B cell (primary cell): ENCODE results near the gene AK9. TPM values are rescaled to one million over a fixed set of nuclear protein-coding genes. Genes with fewer than 3 reads are reported as not detected.

ENCODE experiments used
- ATAC-seq: fragments of 200-7000 bp; cut with Tn5 transposase; one replicate; pipeline ENCODE4 v1.10.0; 2021; ENCODE audit warnings: low read depth, mild to moderate bottlenecking, moderate number of reproducible peaks, moderate library complexity
- CTCF ChIA-PET: fragments of 350-600 bp; sonication (Branson Sonifier 250); formaldehyde crosslinking; loops from one replicate; lab custom pipeline; 2021; ENCODE audit warnings: antibody characterized with exemption, inconsistent platforms; lab: Charles Lee
- POLR2A ChIA-PET: fragments of 350-600 bp; sonication (Branson Sonifier 250); formaldehyde crosslinking; loops from one replicate; lab custom pipeline; 2021; ENCODE audit warnings: antibody characterized with exemption; lab: Charles Lee
- DNase-seq: peaks from one replicate; pipeline ENCODE4 v3.0.0; 2013
- H2AFZ ChIP-seq: 2 replicates; pipeline ENCODE4 v1.6.1; 2012; ENCODE audit warnings: mild to moderate bottlenecking, low read depth, low read length; ENCODE audit not compliant: insufficient read depth, poor library complexity, severe bottlenecking
- H3K27ac ChIP-seq, 2 donors: 1 replicate in 1 of 2; 2 replicates in 1 of 2; pipeline ENCODE4 v1.5.1; 2012 to 2013; ENCODE audit warnings: low read length in 2 of 2, mild to moderate bottlenecking in 2 of 2, moderate library complexity in 1 of 2
- H3K27me3 ChIP-seq, 4 experiments: fragments of 200-600 bp in 1 of 4; sonication (generic) in 1 of 4; replicated peaks in 1 of 4; 1 replicate in 2 of 4; 2 replicates in 2 of 4; pipeline versions ENCODE4 v1.6.1 to v1.7.0; 2013 to 2016; ENCODE audit warnings: low read length in 3 of 4, mild to moderate bottlenecking in 2 of 4, mixed read lengths in 1 of 4, moderate library complexity in 1 of 4; ENCODE audit not compliant: insufficient read depth in 4 of 4, control insufficient read depth in 3 of 4; ENCODE audit errors: control extremely low read depth in 1 of 4
- H3K36me3 ChIP-seq, 2 experiments: replicated peaks in 1 of 2; 1 replicate in 1 of 2; 2 replicates in 1 of 2; pipeline versions ENCODE4 v1.6.1 to v1.7.1; 2013; ENCODE audit warnings: low read length in 1 of 2; ENCODE audit not compliant: insufficient read depth in 2 of 2, control insufficient read depth in 1 of 2; ENCODE audit errors: control extremely low read depth in 1 of 2, extremely low read depth in 1 of 2
- H3K4me1 ChIP-seq, 2 donors: fragments of 200-600 bp in 1 of 2; sonication (generic) in 1 of 2; 1 replicate in 1 of 2; 2 replicates in 1 of 2; pipeline versions ENCODE4 v1.5.1 to v1.6.1; 2013 to 2017; ENCODE audit warnings: low read length in 2 of 2; ENCODE audit not compliant: control insufficient read depth in 2 of 2, insufficient read depth in 2 of 2
- H3K4me2 ChIP-seq: replicated peaks from 2 replicates; pipeline ENCODE3; 2012; ENCODE audit warnings: mild to moderate bottlenecking, low read depth, low read length; ENCODE audit not compliant: poor library complexity, severe bottlenecking
- H3K4me3 ChIP-seq, 5 experiments: fragments of 200-600 bp in 1 of 5; sonication (generic) in 1 of 5; 1 replicate in 3 of 5; 2 replicates in 2 of 5; pipeline versions ENCODE4 v1.5.1 to v1.7.0; 2011 to 2016; ENCODE audit warnings: low read length in 4 of 5, mild to moderate bottlenecking in 4 of 5, low read depth in 2 of 5, control low read depth in 1 of 5, moderate library complexity in 1 of 5; ENCODE audit not compliant: insufficient read depth in 1 of 5; ENCODE audit errors: control extremely low read depth in 1 of 5, extremely low read depth in 1 of 5
- H3K79me2 ChIP-seq: fragments of 200-600 bp; sonication (generic); one replicate; pipeline ENCODE4 v1.6.0; 2016; ENCODE audit warnings: low read length; ENCODE audit not compliant: control insufficient read depth, insufficient read depth
- H3K9ac ChIP-seq: fragments of 200-600 bp; sonication (generic); 2 replicates; pipeline ENCODE4 v1.6.1; 2017; ENCODE audit warnings: mild to moderate bottlenecking, low read length, moderate library complexity
- H3K9me3 ChIP-seq, 3 donors: one replicate each; pipeline versions ENCODE4 v1.6.1 to v1.7.1; 2013; ENCODE audit warnings: low read length in 2 of 3; ENCODE audit not compliant: control insufficient read depth in 2 of 3, insufficient read depth in 1 of 3; ENCODE audit errors: control extremely low read depth in 1 of 3
- H4K20me1 ChIP-seq: 2 replicates; pipeline ENCODE4 v1.6.0; 2012; ENCODE audit warnings: mild to moderate bottlenecking, low read length; ENCODE audit not compliant: insufficient read depth, control insufficient read depth, poor library complexity, severe bottlenecking
- H3K27ac Mint-ChIP-seq: one replicate; pipeline ENCODE4 v1.8.0; 2021; ENCODE audit warnings: mixed read lengths
- H3K27me3 Mint-ChIP-seq: one replicate; pipeline ENCODE4 v1.8.0; 2021; ENCODE audit warnings: mixed read lengths
- H3K4me1 Mint-ChIP-seq: one replicate; pipeline ENCODE4 v1.8.0; 2021; ENCODE audit warnings: mixed read lengths
- H3K4me3 Mint-ChIP-seq: one replicate; pipeline ENCODE4 v1.8.0; 2021; ENCODE audit warnings: mixed read lengths
- H3K9me3 Mint-ChIP-seq: one replicate; pipeline ENCODE4 v1.8.0; 2022; ENCODE audit warnings: mixed read lengths; ENCODE audit not compliant: insufficient read depth
- CTCF ChIP-seq: fragments of 200-600 bp; IDR thresholded peaks from one replicate; pipeline ENCODE4 v1.8.0; 2022; ENCODE audit warnings: antibody characterized with exemption, mild to moderate bottlenecking
- EZH2 ChIP-seq: IDR thresholded peaks from 2 replicates; pipeline ENCODE4 v1.6.1; 2012; ENCODE audit warnings: borderline replicate concordance, low read depth, mild to moderate bottlenecking, moderate library complexity, low read length; ENCODE audit not compliant: insufficient read depth, poor library complexity, severe bottlenecking
- WGBS: methylation state at CpG from one replicate; pipeline ENCODE4 v1.1.5; 2013; ENCODE audit warnings: missing lambda C conversion rate; ENCODE audit not compliant: insufficient coverage; 5-methylcytosine and 5-hydroxymethylcytosine counted together
- intact Hi-C: fragments of 100-400 bp; cut with micrococcal nuclease; formaldehyde crosslinking; loops from one replicate; pipeline ENCODE4 v1.10.0; 2022
- polyA plus RNA-seq: library from polyadenylated mRNA; depleted of rRNA; stranded (reverse); fragments of >200 nt; gene quantifications from 2 replicates; pipeline ENCODE4 v1.2.3, GENCODE V29; 2012
- total RNA-seq, 2 donors: library from RNA; stranded (reverse); fragments of 120-200 nt in 1 of 2; gene quantifications; 1 replicate in 1 of 2; 2 replicates in 1 of 2; pipeline versions ENCODE4 v1.2.3 to v1.2.4, GENCODE V29; 2013 to 2022

The AK9 gene
- total and polyA plus RNA-seq, 2 donors (not counting 1 experiment from before 2014, with no cell fraction given): 6.4 to 26.5 TPM

DNA sequence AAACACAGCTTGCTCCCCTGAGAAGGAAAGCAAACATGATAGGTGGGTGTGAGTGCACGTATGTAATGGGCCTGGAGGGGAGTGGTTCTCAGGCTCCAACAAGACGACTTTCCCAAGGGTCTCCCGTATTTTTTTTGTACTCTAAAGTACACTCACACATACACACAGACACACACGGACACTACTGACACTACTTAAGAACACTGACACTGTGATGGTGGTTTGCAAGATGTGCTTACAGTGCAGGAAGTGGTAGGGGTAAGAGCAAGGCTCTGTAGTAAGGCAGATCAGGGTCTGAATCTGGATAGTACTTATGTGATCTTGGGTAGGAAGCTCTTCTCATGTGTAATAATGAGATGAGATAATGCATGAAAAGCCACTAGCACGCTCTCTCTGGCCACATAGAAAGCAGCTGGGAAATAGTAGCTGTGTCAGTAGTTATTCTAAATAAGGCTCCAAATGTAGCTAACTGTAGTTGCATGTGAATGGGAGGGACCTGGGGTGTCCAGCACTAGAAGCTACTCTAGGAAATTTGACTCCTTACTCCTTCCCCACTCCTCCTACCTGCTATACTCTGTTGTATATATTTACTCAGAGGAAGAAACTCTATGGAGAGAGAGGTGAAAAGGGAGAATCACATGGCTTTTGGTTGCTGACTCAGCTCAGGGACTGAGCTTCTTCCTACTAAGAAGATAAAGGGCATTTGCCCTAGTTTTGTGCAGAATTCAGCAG lies 199.6 kb downstream of the AK9 start:
- Histone ChIP-seq H4K20me1 (no peaks in the 10 kb centered on the region), H3K9me3 (no peaks in the 10 kb centered on the region), H2AFZ (peak overlapping the region; percentile 18), H3K27me3 (no peaks in the 10 kb centered on the region), H3K79me2 (no peaks in the 10 kb centered on the region), H3K9ac (no peak overlapping the region), H3K27ac (no peak overlapping the region), H3K4me2 (no peak overlapping the region), H3K36me3 (no peaks in the 10 kb centered on the region), H3K4me1 (peaks cover 8 to 14% of the 10 kb centered on the region in 2 donors), H3K4me3 (no peak overlapping the region)
- no peak for DNase-seq
- Mint-ChIP-seq H3K27ac (peak overlapping the region; percentile 67), H3K4me3 (no peak overlapping the region), H3K27me3 (no peaks in the 10 kb centered on the region), H3K9me3 (no peaks in the 10 kb centered on the region), H3K4me1 (peaks cover 22% of the 10 kb centered on the region)
- intact Hi-C loops: no loop called here
- CTCF ChIA-PET: interaction anchor here (0.9 kb wide), 1 partner anchor 37 kb away, joined by 3 read pairs; no protein-coding TSS in a partner anchor
- POLR2A ChIA-PET: interaction anchor here (0.5 to 2.1 kb wide), 2 partner anchors 109 to 548 kb away, joined by 4 to 12 read pairs; partner anchors contain the start of gene CD164
- no CpG with 5 or more reads among the region's 5 CpGs for WGBS
- TF ChIP-seq EZH2 (no peak), CTCF (no peak)
- ATAC-seq: no peak

GRCh38 chr6:109490713-109491112 lies 200.3 kb downstream of the AK9 start:
- CTCF ChIA-PET: no interaction called here
- POLR2A ChIA-PET: interaction anchor here (2.1 kb wide), 1 partner anchor 108 kb away, joined by 12 read pairs; the partner anchor contains the start of gene CD164
- H3K9ac ChIP-seq: no peak overlapping the region
- TF ChIP-seq CTCF (no peak), EZH2 (no peak)
- DNase-seq (no peak), ATAC-seq (no peak)
- H3K4me1 Mint-ChIP-seq: peaks cover 22% of the 10 kb centered on the region
- H3K4me2 ChIP-seq: no peak overlapping the region
- no peak overlapping the region for H3K27ac Mint-ChIP-seq
- H3K4me1 ChIP-seq: peaks cover 8 to 14% of the 10 kb centered on the region in 2 donors
- no peak overlapping the region for H3K4me3 Mint-ChIP-seq
- no peaks in the 10 kb centered on the region for H3K27me3 Mint-ChIP-seq
- no peaks in the 10 kb centered on the region for H3K36me3 ChIP-seq
- no peaks in the 10 kb centered on the region for H3K79me2 ChIP-seq
- no peaks in the 10 kb centered on the region for H3K9me3 Mint-ChIP-seq
- WGBS: no CpG with 5 or more reads among the region's 2 CpGs
- no peaks in the 10 kb centered on the region for H3K9me3 ChIP-seq
- no peaks in the 10 kb centered on the region for H3K27me3 ChIP-seq
- intact Hi-C loops: no loop called here
- no peak overlapping the region for H2AFZ ChIP-seq
- H3K27ac ChIP-seq: no peak overlapping the region
- no peak overlapping the region for H3K4me3 ChIP-seq
- no peaks in the 10 kb centered on the region for H4K20me1 ChIP-seq
